ENCODE data around the gene HIGD2B.

DNA sequence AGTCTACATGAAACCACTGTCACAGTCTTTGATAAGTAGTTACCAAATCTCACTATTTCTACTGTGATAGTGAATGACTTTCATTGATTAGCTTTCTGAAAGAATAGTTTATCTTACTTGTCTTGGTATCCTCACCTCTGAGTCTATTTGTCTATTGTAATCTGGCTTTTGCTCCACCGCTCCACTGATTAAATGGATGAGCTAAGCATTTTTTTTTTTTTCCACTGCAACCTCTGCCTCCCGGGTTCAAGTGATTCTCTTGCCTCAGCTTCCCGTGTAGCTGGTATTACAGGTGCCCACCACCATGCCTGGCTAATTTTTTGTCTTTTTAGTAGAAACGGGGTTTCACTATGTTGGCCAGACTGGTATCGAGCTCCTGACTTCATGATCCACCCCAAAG lies 13.0 kb upstream of the HIGD2B start:
- TF ChIP-seq POLR2A (IDR thresholded peaks at IDR 0.05): no peak
- TF ChIP-seq, protein P1, sequence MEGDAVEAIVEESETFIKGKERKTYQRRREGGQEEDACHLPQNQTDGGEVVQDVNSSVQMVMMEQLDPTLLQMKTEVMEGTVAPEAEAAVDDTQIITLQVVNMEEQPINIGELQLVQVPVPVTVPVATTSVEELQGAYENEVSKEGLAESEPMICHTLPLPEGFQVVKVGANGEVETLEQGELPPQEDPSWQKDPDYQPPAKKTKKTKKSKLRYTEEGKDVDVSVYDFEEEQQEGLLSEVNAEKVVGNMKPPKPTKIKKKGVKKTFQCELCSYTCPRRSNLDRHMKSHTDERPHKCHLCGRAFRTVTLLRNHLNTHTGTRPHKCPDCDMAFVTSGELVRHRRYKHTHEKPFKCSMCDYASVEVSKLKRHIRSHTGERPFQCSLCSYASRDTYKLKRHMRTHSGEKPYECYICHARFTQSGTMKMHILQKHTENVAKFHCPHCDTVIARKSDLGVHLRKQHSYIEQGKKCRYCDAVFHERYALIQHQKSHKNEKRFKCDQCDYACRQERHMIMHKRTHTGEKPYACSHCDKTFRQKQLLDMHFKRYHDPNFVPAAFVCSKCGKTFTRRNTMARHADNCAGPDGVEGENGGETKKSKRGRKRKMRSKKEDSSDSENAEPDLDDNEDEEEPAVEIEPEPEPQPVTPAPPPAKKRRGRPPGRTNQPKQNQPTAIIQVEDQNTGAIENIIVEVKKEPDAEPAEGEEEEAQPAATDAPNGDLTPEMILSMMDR (IDR thresholded peaks at IDR 0.05): no peak
